ENCODE measurements around the gene CIAO2A.

GRCh38 chr15:64117759-64118487, 24.3 kb upstream of the CIAO2A start:
- TF ChIP-seq CTCF (IDR thresholded peaks at IDR 0.05): no peak
- no peak for TF ChIP-seq POLR2A (IDR thresholded peaks at IDR 0.05)
